Thyroid gland (tissue), 4 donors: ENCODE measurements around the gene SDR42E2.

Source experiments
- POLR2A ChIP-seq, 2 donors: fragments of 450-650 bp; IDR thresholded peaks; one replicate each; pipeline ENCODE4 v1.6.1; 2017; ENCODE audit warnings: antibody characterized with exemption in 2 of 2, mild to moderate bottlenecking in 2 of 2, moderate library complexity in 1 of 2
- TF ChIP-seq, protein P1 (sequence below), 6 experiments: fragments of 200-600 bp in 3 of 6; fragments of 450-650 bp in 3 of 6; sonication (generic) in 3 of 6; IDR thresholded peaks; one replicate each; pipeline ENCODE4 v1.5.1; 2016 to 2019; ENCODE audit warnings: antibody characterized with exemption in 6 of 6, mild to moderate bottlenecking in 2 of 6, inconsistent platforms in 1 of 6, moderate library complexity in 1 of 6

DNA sequence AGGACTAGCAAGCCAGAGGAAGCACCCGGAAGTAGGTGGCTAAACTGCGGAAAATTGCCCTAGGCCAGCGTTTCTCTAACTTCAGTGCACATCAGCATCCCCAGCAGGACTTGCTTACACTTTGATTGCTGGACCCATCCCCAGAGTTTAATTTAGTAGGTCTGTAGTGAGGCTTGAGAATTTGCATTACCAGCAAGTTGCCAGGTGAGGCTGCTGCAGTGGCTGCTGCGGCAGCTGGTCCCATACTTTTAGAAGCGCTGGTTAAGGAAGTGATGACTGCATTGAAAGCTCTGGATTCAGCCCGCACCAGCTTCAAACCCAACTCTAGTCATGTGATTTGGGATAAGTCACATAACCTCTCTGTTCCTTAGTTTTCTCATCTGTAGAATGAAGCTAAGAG lies 48.0 kb downstream of the SDR42E2 start:
- TF ChIP-seq, protein P1, sequence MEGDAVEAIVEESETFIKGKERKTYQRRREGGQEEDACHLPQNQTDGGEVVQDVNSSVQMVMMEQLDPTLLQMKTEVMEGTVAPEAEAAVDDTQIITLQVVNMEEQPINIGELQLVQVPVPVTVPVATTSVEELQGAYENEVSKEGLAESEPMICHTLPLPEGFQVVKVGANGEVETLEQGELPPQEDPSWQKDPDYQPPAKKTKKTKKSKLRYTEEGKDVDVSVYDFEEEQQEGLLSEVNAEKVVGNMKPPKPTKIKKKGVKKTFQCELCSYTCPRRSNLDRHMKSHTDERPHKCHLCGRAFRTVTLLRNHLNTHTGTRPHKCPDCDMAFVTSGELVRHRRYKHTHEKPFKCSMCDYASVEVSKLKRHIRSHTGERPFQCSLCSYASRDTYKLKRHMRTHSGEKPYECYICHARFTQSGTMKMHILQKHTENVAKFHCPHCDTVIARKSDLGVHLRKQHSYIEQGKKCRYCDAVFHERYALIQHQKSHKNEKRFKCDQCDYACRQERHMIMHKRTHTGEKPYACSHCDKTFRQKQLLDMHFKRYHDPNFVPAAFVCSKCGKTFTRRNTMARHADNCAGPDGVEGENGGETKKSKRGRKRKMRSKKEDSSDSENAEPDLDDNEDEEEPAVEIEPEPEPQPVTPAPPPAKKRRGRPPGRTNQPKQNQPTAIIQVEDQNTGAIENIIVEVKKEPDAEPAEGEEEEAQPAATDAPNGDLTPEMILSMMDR (IDR thresholded peaks at IDR 0.05) = no peak
- no peak for TF ChIP-seq POLR2A (IDR thresholded peaks at IDR 0.05)
